Nephron progenitor cell (in vitro differentiated cells): ENCODE results near the gene COA8.

ENCODE experiments used
- DNase-seq: peaks from one replicate; pipeline ENCODE4 v3.0.0; 2021
- H3K27ac Mint-ChIP-seq: 2 replicates; pipeline ENCODE4 v1.8.0; 2021; ENCODE audit warnings: mild to moderate bottlenecking, moderate library complexity, mixed read lengths
- H3K27me3 Mint-ChIP-seq: 2 replicates; pipeline ENCODE4 v1.8.0; 2021; ENCODE audit warnings: mild to moderate bottlenecking, low read depth, mixed read lengths; ENCODE audit not compliant: poor library complexity
- H3K36me3 Mint-ChIP-seq: 2 replicates; pipeline ENCODE4 v1.8.0; 2021; ENCODE audit warnings: low read depth, mixed read lengths
- H3K4me1 Mint-ChIP-seq: 2 replicates; pipeline ENCODE4 v1.8.0; 2021; ENCODE audit warnings: mixed read lengths
- H3K4me3 Mint-ChIP-seq: 2 replicates; pipeline ENCODE4 v1.8.0; 2021; ENCODE audit warnings: mild to moderate bottlenecking, moderate library complexity, mixed read lengths
- H3K9me3 Mint-ChIP-seq: 2 replicates; pipeline ENCODE4 v1.8.0; 2021; ENCODE audit warnings: mild to moderate bottlenecking, moderate library complexity, mixed read lengths
- CTCF ChIP-seq: fragments of 200-600 bp; sonication (generic); IDR thresholded peaks from 2 replicates; pipeline ENCODE4 v1.5.0; 2021; ENCODE audit warnings: antibody characterized with exemption

Gene COA8

GRCh38 chr14:103634156-103634555 is 71.4 kb downstream of the COA8 start:
- H3K9me3 Mint-ChIP-seq: no peaks in the 10 kb centered on the region
- no peak overlapping the region for H3K27ac Mint-ChIP-seq
- no peak for TF ChIP-seq CTCF
- peaks cover 51% of the 10 kb centered on the region for H3K36me3 Mint-ChIP-seq
- H3K4me3 Mint-ChIP-seq: no peak overlapping the region
- no peaks in the 10 kb centered on the region for H3K27me3 Mint-ChIP-seq
- no peak for DNase-seq
- H3K4me1 Mint-ChIP-seq: peaks cover 30% of the 10 kb centered on the region

GRCh38 chr14:103638594-103638993 is 75.8 kb downstream of the COA8 start:
- H3K27ac Mint-ChIP-seq: no peak overlapping the region
- peaks cover 7% of the 10 kb centered on the region for H3K4me1 Mint-ChIP-seq

More at GRCh38 chr14:103638594-103638993, 75.8 kb downstream of the COA8 start:
- H3K36me3 Mint-ChIP-seq: peaks cover 56% of the 10 kb centered on the region
- H3K9me3 Mint-ChIP-seq: no peaks in the 10 kb centered on the region
- no peak for DNase-seq
- H3K4me3 Mint-ChIP-seq: no peak overlapping the region
- TF ChIP-seq CTCF: no peak
- H3K27me3 Mint-ChIP-seq: no peaks in the 10 kb centered on the region
